Endothelial cell (in vitro differentiated cells): Measurements from ENCODE around the gene DGCR8. TPM values are rescaled to one million over a fixed set of nuclear protein-coding genes. Genes with fewer than 3 reads are reported as not detected.

Source experiments
- DNase-seq: peaks from one replicate; pipeline ENCODE4 v3.0.0; 2021; ENCODE audit warnings: low spot score
- H3K27ac Mint-ChIP-seq: one replicate; pipeline ENCODE4 v1.8.0; 2021; ENCODE audit warnings: mixed read lengths, inconsistent platforms; ENCODE audit not compliant: unreplicated experiment
- H3K27me3 Mint-ChIP-seq: one replicate; pipeline ENCODE4 v1.8.0; 2021; ENCODE audit warnings: mild to moderate bottlenecking, moderate library complexity, mixed read lengths, inconsistent platforms; ENCODE audit not compliant: unreplicated experiment
- H3K36me3 Mint-ChIP-seq: one replicate; pipeline ENCODE4 v1.8.0; 2021; ENCODE audit warnings: mild to moderate bottlenecking, low read depth, mixed read lengths, inconsistent platforms; ENCODE audit not compliant: unreplicated experiment
- H3K4me1 Mint-ChIP-seq: one replicate; pipeline ENCODE4 v1.8.0; 2021; ENCODE audit warnings: mild to moderate bottlenecking, mixed read lengths, inconsistent platforms; ENCODE audit not compliant: unreplicated experiment
- H3K4me3 Mint-ChIP-seq: one replicate; pipeline ENCODE4 v1.8.0; 2021; ENCODE audit warnings: mild to moderate bottlenecking, mixed read lengths, inconsistent platforms; ENCODE audit not compliant: unreplicated experiment
- H3K9me3 Mint-ChIP-seq: one replicate; pipeline ENCODE4 v1.8.0; 2021; ENCODE audit warnings: mixed read lengths, inconsistent platforms; ENCODE audit not compliant: unreplicated experiment
- CTCF ChIP-seq: fragments of 200-600 bp; sonication (generic); IDR thresholded peaks from one replicate; pipeline ENCODE4 v1.5.0; 2021; ENCODE audit warnings: antibody characterized with exemption; ENCODE audit not compliant: unreplicated experiment
- total RNA-seq: library from RNA; stranded (reverse); fragmentation: NEBNext Ultra II Directional; extraction: Animal tissue kit (Norgen Biotek cat#: 25700); gene quantifications from one replicate; pipeline ENCODE4 v1.2.1, GENCODE V29; 2021; ENCODE audit not compliant: unreplicated experiment

DGCR8 gene
- total RNA-seq, 1 donor from 2014 or later: 46.6 TPM

GRCh38 chr22:20099099-20099711 is 19.2 kb downstream of the DGCR8 start:
- DNase-seq: no peak
- Mint-ChIP-seq H3K36me3 (peaks cover 65% of the 10 kb centered on the region), H3K9me3 (no peaks in the 10 kb centered on the region), H3K27ac (no peak overlapping the region), H3K4me1 (no peaks in the 10 kb centered on the region), H3K27me3 (peaks cover 7% of the 10 kb centered on the region), H3K4me3 (no peak overlapping the region)
- no peak for TF ChIP-seq CTCF

GRCh38 chr22:20101638-20102037 is 21.6 kb downstream of the DGCR8 start:
- Mint-ChIP-seq H3K27ac (no peak overlapping the region), H3K4me3 (no peak overlapping the region), H3K27me3 (peaks cover 7% of the 10 kb centered on the region), H3K36me3 (peaks cover 49% of the 10 kb centered on the region), H3K4me1 (no peaks in the 10 kb centered on the region), H3K9me3 (no peaks in the 10 kb centered on the region)
- TF ChIP-seq CTCF: no peak
- no peak for DNase-seq

- Mint-ChIP-seq H3K4me1 (no peaks in the 10 kb centered on the region), H3K27ac (no peak overlapping the region), H3K27me3 (peaks cover 7% of the 10 kb centered on the region), H3K4me3 (peak overlapping the region; percentile 17), H3K9me3 (no peaks in the 10 kb centered on the region), H3K36me3 (peaks cover 48% of the 10 kb centered on the region)
- no peak for DNase-seq
- peak; percentile 19 for TF ChIP-seq CTCF
Measured at GRCh38 chr22:20102203-20102780, 22.3 kb downstream of the DGCR8 start.

GRCh38 chr22:20105456-20106204 is 25.6 kb downstream of the DGCR8 start:
- H3K27ac Mint-ChIP-seq: no peak overlapping the region
- H3K9me3 Mint-ChIP-seq: no peaks in the 10 kb centered on the region
- H3K27me3 Mint-ChIP-seq: peaks cover 18% of the 10 kb centered on the region
- peaks cover 34% of the 10 kb centered on the region for H3K36me3 Mint-ChIP-seq
- no peaks in the 10 kb centered on the region for H3K4me1 Mint-ChIP-seq
- TF ChIP-seq CTCF: no peak
- DNase-seq: no peak
- no peak overlapping the region for H3K4me3 Mint-ChIP-seq

DNA sequence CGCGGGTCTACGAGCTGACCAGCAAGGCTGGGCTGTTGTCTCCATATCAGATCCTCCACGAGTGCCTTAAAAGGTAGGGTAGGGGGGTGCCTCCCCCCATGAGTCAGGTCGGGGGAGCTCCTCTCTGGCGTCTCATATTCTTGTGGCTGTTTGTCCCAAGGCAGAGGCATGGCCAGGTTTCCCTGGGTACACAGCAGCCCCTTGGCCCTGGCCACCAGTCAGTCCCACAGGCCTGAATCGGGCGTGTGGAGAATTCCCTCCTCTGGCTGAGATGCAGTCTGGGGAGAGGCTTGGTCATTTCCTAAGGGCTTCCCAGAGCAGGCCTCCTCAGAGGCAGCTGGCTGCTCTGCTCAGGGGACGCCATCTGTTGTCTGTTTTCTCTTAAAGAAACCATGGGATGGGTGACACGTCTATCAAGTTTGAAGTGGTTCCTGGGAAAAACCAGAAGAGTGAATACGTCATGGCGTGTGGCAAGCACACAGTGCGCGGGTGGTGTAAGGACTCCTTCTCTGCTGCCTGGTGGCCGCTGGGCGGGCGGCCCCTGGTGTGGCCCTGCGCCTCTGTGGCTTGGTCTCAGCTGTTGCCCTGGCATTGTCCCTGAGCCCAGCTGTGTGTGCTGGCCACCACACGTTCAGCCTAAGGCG is 26.3 kb downstream of the DGCR8 start:
- Mint-ChIP-seq H3K4me3 (no peak overlapping the region), H3K4me1 (no peaks in the 10 kb centered on the region), H3K27me3 (peaks cover 20% of the 10 kb centered on the region), H3K9me3 (no peaks in the 10 kb centered on the region), H3K27ac (no peak overlapping the region), H3K36me3 (peaks cover 34% of the 10 kb centered on the region)
- TF ChIP-seq CTCF: no peak
- DNase-seq: no peak
